ENCODE data around the gene KRTAP10-8.
"Not testable (repeated sequence)": the region's sequence is repeated elsewhere in the genome, so short reads cannot be mapped to it uniquely, and the experiment has no call there.

The KRTAP10-8 gene

GRCh38 chr21:44647222-44647552 lies 35.3 kb downstream of the KRTAP10-8 start:
- no peak for DNase-seq

GRCh38 chr21:44648557-44649311 lies 36.9 kb downstream of the KRTAP10-8 start:
- DNase-seq: no peak

- DNase-seq: no peak
Observed at GRCh38 chr21:44649521-44650100, 37.7 kb downstream of the KRTAP10-8 start.

GRCh38 chr21:44650265-44650972 lies 38.5 kb downstream of the KRTAP10-8 start:
- no peak for DNase-seq

GRCh38 chr21:44650973-44651675 lies 39.2 kb downstream of the KRTAP10-8 start:
- no peak for DNase-seq

- DNase-seq: no peak
Observed at GRCh38 chr21:44653123-44653522, 41.2 kb downstream of the KRTAP10-8 start.

- DNase-seq: peak; percentile 79
Observed at GRCh38 chr21:44653656-44654575, 42.0 kb downstream of the KRTAP10-8 start.

- DNase-seq: peak; percentile 24
Observed at GRCh38 chr21:44654576-44655175, 42.8 kb downstream of the KRTAP10-8 start, which contains the start of gene KRTAP12-4. TSS of gene KRTAP12-4 (minus strand) at chr21:44654659. CDS start at chr21:44654614, 45 bp downstream.

GRCh38 chr21:44656868-44657267 lies 45.0 kb downstream of the KRTAP10-8 start:
- DNase-seq: no peak

GRCh38 chr21:44657635-44658540 lies 46.0 kb downstream of the KRTAP10-8 start, which contains the start of gene KRTAP12-3:
TSS of gene KRTAP12-3 (plus strand) at chr21:44657932. CDS start at chr21:44657980, 48 bp downstream.
- peak; percentile 81 for DNase-seq

GRCh38 chr21:44658541-44658910 lies 46.6 kb downstream of the KRTAP10-8 start:
- DNase-seq: no peak

- peak; percentile 43 for DNase-seq
Observed at GRCh38 chr21:44658913-44659595, 47.2 kb downstream of the KRTAP10-8 start.

GRCh38 chr21:44661567-44661966 lies 49.7 kb downstream of the KRTAP10-8 start:
- not testable (repeated sequence) for DNase-seq
